HL-60 (cell line): ENCODE measurements around the gene A3GALT2.

Source experiments
- DNase-seq, 2 experiments: peaks; one replicate each; pipeline ENCODE4 v3.0.0-alpha.2; 2010 to 2020; ENCODE audit warnings: low read depth in 1 of 2, low spot score in 1 of 2
- H3K27ac ChIP-seq: fragments of 250-450 bp; sonication (Bioruptor Pico); replicated peaks from 2 replicates; pipeline ENCODE4 v1.5.1; 2020; ENCODE audit warnings: mild to moderate bottlenecking, moderate library complexity
- H3K27me3 ChIP-seq: fragments of 250-450 bp; sonication (Bioruptor Pico); 2 replicates; pipeline ENCODE4 v1.5.1; 2021; ENCODE audit warnings: mild to moderate bottlenecking, moderate library complexity; ENCODE audit not compliant: insufficient read depth, poor library complexity, severe bottlenecking
- H3K4me3 ChIP-seq: replicated peaks from 2 replicates; pipeline ENCODE4 v1.5.1; 2011; ENCODE audit warnings: mild to moderate bottlenecking, control low read depth, low read length; ENCODE audit not compliant: insufficient read depth
- CTCF ChIP-seq: IDR thresholded peaks from one replicate; pipeline ENCODE4 v1.5.1; 2011; ENCODE audit warnings: low read length, control low read depth, inconsistent platforms; ENCODE audit not compliant: insufficient read depth
- GABPA ChIP-seq: IDR thresholded peaks from 2 replicates; pipeline ENCODE4 v1.6.1; 2012; ENCODE audit warnings: low read depth
- POLR2AphosphoS5 ChIP-seq: IDR thresholded peaks from 2 replicates; pipeline ENCODE4 v1.6.1; 2012; ENCODE audit warnings: low read depth
- REST ChIP-seq: IDR thresholded peaks from 2 replicates; pipeline ENCODE4 v1.6.1; 2012; ENCODE audit warnings: low read depth; ENCODE audit not compliant: insufficient replicate concordance
- SPI1 ChIP-seq: IDR thresholded peaks from 2 replicates; pipeline ENCODE4 v1.6.1; 2012; ENCODE audit warnings: low read depth, mild to moderate bottlenecking, borderline replicate concordance
- long read RNA-seq: library from polyadenylated mRNA; unstranded; transcript quantifications from one replicate; pipeline ENCODE4 v2.0.0, GENCODE V29; 2020

A3GALT2 gene
- long read RNA-seq = 0 reads

GRCh38 chr1:33320619-33321165, at the start of gene A3GALT2:
TSS of gene A3GALT2 (minus strand) at chr1:33321098. CDS start at chr1:33321098, 0 bp downstream.
- Histone ChIP-seq H3K4me3 (no peak within 1 kb of the TSS), H3K27ac (no peak within 1 kb of the TSS), H3K27me3 (peaks cover 10% of the 10 kb centered on the region)
- TF ChIP-seq GABPA (no peak), SPI1 (no peak), POLR2AphosphoS5 (no peak), REST (no peak), CTCF (no peak)
- no peak for DNase-seq

- Histone ChIP-seq H3K27ac (no peak overlapping the region), H3K4me3 (no peak overlapping the region), H3K27me3 (no peaks in the 10 kb centered on the region)
- DNase-seq = no peak
- TF ChIP-seq SPI1 (no peak), GABPA (no peak), CTCF (no peak), POLR2AphosphoS5 (no peak), REST (no peak)
These were observed 49.4 kb upstream of the A3GALT2 start for GRCh38 chr1:33370301-33370700.

- DNase-seq = no peak
- no peak for TF ChIP-seq GABPA
- no peak for TF ChIP-seq REST
- TF ChIP-seq POLR2AphosphoS5 = no peak
- TF ChIP-seq SPI1 = no peak
- no peak for TF ChIP-seq CTCF
These were observed 48.9 kb upstream of the A3GALT2 start for GRCh38 chr1:33369764-33370163.

More at GRCh38 chr1:33369764-33370163, 48.9 kb upstream of the A3GALT2 start:
- Histone ChIP-seq H3K27ac (no peak overlapping the region), H3K4me3 (no peak overlapping the region), H3K27me3 (no peaks in the 10 kb centered on the region)
